ENCODE measurements around the gene SIGLEC10. TPM values are rescaled to one million over a fixed set of nuclear protein-coding genes. Genes with fewer than 3 reads are reported as not detected.
A peak's percentile ranks its signal among the peaks of the same experiment; 100 is the strongest.
"Not testable (repeated sequence)": the region's sequence is repeated elsewhere in the genome, so short reads cannot be mapped to it uniquely, and the experiment has no call there.

Gene SIGLEC10
- total RNA-seq, 8 experiments from 2014 or later: 0.05 to 1.2 (median 0.71) TPM; not detected in 2

DNA sequence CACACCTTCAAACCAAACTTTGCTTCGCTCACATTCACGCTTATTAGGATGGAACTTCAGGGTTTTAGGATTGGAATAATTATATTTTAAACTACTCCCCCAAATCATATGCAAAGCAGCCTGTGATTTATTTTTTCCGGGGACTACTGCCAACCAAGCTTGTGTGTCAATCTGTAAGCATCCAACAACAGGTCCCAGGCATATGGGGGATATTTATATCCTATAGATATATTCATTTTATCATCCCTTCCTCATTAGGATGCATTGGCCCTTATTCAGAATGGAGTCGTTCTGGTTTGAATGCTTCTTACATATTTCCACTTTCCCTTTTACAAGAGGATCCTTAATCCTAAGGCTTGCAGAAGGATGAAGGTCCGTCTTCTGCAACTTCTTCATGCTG, 18.2 kb downstream of the SIGLEC10 start:
- in situ Hi-C loops (cut with MboI; ENCODE audit: low pct_unique_long_range_greater_than_20kb in 2 of 9, low sequenced_read_pairs in 9 of 9, unreplicated experiment in 9 of 9): no loop called here
- H3K27ac ChIP-seq: no peak overlapping the region
- ATAC-seq (replicated peaks in 6 of 8): no peak
- no peak overlapping the region for H3K4me3 ChIP-seq
- no peaks in the 10 kb centered on the region for H3K4me1 ChIP-seq (replicated peaks in 1 of 2)
- WGBS, 10 experiments: 0 to 100% (median 83%) methylated on average over 1 to 4 of the region's 5 CpGs

DNA sequence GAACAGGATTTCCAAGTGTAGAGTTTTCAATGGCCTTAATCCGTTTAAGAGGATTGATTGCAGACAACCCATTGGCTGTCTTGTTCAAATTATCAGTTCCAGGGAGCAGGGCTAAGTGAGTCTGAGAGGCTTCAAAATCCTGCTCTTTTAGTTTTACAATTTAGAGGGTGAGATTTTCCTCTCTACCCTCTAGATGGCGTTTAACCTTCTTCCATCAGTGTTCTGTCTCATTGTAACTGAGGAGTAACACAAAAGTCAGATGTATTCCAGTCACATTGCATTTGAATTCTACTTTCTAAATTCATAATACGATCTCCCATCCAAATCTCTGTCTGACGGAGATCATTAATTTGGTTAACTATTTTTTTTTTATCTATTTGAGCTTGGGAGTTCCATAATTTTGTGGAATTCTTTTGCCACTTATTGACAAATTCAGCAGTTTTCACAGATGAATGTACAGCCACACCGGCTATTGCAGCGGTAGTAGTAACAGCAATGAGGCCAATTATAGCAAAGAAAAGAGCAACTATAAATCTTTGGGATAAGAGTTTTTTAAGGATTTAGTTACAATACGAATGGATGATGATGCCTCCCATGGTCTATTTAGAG, 19.2 kb downstream of the SIGLEC10 start:
- Histone ChIP-seq H3K4me1 (replicated peaks in 1 of 2) (peaks cover 0 to 4% of the 10 kb centered on the region in 2 donors), H3K27ac (no peak overlapping the region), H3K4me3 (no peak overlapping the region)
- 2 to 60% (median 29%) methylated on average over 3 to 7 of the region's 7 CpGs for WGBS, 10 experiments
- in situ Hi-C loops (cut with MboI; ENCODE audit: low pct_unique_long_range_greater_than_20kb in 2 of 9, low sequenced_read_pairs in 9 of 9, unreplicated experiment in 9 of 9): no loop called here
- ATAC-seq (replicated peaks in 6 of 8): peak in 2 of 8 experiments; percentile 9 to 17

DNA sequence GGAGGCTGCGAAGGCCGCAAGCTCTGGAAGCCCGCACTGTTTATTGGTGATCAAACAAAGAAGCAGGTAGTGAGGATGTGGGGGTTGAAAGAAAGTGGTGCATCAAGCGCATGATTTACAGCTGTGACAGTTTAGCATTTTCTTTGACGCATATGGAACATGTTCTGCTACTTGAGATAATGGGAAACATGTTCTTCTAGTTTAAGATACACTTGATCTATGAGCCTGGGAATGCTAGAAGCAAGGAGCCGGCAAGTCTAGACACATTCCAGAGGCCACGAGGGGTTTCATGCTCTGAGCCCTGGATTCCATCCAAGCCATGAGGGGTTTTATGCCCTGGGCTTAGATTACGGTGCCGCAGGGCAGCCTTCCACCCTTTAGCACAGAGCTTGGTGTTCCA, 20.0 kb downstream of the SIGLEC10 start:
- H3K4me3 ChIP-seq; H3K4me1 ChIP-seq (replicated peaks in 1 of 2); ATAC-seq (replicated peaks in 6 of 8); H3K27ac ChIP-seq; in situ Hi-C loops (cut with MboI; ENCODE audit: low pct_unique_long_range_greater_than_20kb in 2 of 9, low sequenced_read_pairs in 9 of 9, unreplicated experiment in 9 of 9): not testable (repeated sequence)
- WGBS, 10 experiments: 20 to 100% (median 91%) methylated on average over 2 to 9 of the region's 9 CpGs; no CpG with 5 or more reads in 1 of the 10 experiments

DNA sequence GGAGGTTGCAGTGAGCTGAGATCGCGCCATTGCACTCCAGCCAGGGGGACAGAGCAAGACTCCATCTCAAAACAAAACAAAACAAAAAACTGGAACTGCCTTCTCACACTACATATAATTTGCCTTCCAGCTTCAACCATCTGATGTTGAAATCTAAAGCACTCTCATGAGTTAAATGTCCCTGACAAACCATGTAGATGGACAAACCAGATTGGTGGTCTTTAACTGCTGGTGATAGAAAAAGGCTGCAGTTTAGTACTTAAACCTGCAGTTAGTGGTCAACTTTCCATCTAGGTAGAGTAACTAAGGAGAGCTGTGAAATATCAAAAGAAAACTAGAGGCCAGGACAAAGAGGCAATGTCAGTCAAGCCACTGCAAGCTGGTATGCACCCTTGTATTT, 21.3 kb downstream of the SIGLEC10 start:
- in situ Hi-C loops (cut with MboI; ENCODE audit: low pct_unique_long_range_greater_than_20kb in 2 of 9, low sequenced_read_pairs in 9 of 9, unreplicated experiment in 9 of 9): no loop called here
- no peak for ATAC-seq (replicated peaks in 6 of 8)
- 100% methylated on average over 2 of the region's 2 CpGs; no CpG with 5 or more reads in 8 of the 10 experiments for WGBS, 10 experiments
- Histone ChIP-seq H3K4me3 (no peak overlapping the region), H3K27ac (no peak overlapping the region), H3K4me1 (replicated peaks in 1 of 2) (peaks cover 0 to 4% of the 10 kb centered on the region in 2 donors)

DNA sequence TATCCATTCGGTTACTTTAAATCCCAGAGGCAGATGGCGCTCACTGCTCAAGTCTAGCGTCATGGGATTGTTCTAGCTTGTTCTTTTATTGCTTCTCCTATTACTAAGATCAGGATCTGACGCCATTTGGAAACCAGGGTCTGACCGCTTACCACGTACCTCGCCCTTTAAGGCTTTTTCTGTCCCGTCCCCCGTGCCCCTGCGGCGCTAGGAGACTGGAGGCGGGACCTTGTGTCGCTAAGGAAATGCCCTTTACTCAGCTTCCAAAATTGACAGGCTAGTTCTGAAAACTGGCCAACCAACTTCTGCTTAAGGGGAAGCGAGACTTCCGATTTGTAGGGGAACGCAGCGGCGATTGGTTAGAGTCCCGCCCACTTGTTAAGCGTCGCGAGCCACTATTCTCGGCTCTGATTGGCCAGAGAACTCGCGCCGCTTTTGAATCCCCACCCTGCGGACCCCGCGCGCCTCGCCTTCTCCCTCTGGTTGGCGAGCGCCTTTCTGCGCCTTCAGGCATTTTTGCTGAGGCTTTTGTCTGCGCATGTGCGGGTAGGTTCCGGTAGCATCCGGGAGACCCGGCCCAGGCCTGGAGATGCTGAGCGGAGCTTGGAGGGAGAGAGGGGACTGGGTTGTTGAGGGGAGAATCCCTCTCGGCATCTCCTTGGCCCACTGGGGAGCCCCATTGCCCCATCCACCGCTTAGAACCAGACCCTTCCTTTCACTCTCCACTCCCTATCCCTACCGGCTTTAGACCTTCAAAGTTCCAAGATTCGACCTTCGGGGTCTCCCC, 23.2 kb downstream of the SIGLEC10 start:
- in situ Hi-C loops (cut with MboI; ENCODE audit: low pct_unique_long_range_greater_than_20kb in 2 of 9, low sequenced_read_pairs in 9 of 9, unreplicated experiment in 9 of 9): no loop called here
- ATAC-seq (replicated peaks in 6 of 8): peak; percentile 95 to 98 (median 97)
- WGBS, 10 experiments: 0 to 40% (median 2%) methylated on average over 1 to 21 of the region's 45 CpGs; no CpG with 5 or more reads in 2 of the 10 experiments
- Histone ChIP-seq H3K27ac (peak overlapping the region; percentile 69 to 81), H3K4me3 (peak overlapping the region; percentile 37 to 44 (median 38)), H3K4me1 (replicated peaks in 1 of 2) (peaks cover 3 to 4% of the 10 kb centered on the region in 2 donors)

DNA sequence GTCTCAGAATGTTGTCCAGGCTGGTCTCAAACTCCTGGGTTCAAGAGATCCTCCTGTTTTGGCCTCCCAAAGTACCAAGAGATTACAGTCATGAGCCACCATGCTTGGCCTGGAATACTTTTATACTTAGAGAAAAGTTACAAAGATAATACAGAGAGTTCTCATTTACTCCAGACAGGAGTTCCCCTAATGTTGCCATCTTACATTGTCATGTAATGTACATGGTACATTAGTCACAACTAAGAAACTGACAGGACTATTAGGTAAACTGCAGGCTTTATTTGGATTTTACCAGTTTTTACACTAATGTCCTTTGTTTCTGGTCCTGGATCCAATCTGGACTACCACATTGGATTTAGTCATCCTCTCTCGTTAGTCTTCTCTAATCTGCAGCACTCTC, 24.7 kb downstream of the SIGLEC10 start:
- in situ Hi-C loops (cut with MboI; ENCODE audit: low pct_unique_long_range_greater_than_20kb in 2 of 9, low sequenced_read_pairs in 9 of 9, unreplicated experiment in 9 of 9): no loop called here
- Histone ChIP-seq H3K4me1 (replicated peaks in 1 of 2) (peaks cover 3 to 4% of the 10 kb centered on the region in 2 donors), H3K27ac (no peak overlapping the region), H3K4me3 (no peak overlapping the region)
- ATAC-seq (replicated peaks in 6 of 8): no peak
- WGBS, 10 experiments: 20 to 100% (median 88%) methylated on average over 1 of the region's 1 CpG; no CpG with 5 or more reads in 2 of the 10 experiments

DNA sequence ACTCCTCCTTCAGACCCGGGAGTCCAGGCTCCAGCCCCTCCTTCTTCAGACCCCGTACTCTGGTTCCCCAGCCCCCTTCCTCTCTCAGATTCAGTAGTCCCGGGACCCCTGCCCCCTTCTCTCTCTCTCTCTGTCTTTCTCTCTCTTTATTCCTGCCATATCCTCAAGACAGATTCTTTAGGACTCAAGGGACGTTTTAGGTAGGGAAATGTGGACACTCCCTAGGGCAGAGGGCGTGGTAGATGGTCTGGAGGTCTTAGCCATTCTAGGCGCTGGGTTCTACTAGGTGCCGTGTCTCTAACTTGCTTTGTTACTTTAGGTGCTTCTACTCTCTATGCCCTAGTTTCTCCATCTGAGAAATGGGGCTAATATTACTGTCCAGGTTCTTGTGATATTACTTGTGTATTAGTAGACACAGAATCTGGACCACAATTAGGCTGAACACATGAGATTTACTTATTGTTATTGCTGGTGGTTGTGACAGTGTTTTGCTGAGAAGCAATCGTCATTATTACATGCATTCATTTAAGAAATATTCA, 26.3 kb downstream of the SIGLEC10 start:
- Histone ChIP-seq H3K27ac (no peak overlapping the region), H3K4me1 (replicated peaks in 1 of 2) (peaks cover 3 to 4% of the 10 kb centered on the region in 2 donors), H3K4me3 (no peak overlapping the region)
- in situ Hi-C loops (cut with MboI; ENCODE audit: low pct_unique_long_range_greater_than_20kb in 2 of 9, low sequenced_read_pairs in 9 of 9, unreplicated experiment in 9 of 9): no loop called here
- WGBS, 10 experiments: 50 to 100% (median 72%) methylated on average over 2 to 4 of the region's 8 CpGs; no CpG with 5 or more reads in 5 of the 10 experiments
- ATAC-seq (replicated peaks in 6 of 8): no peak

DNA sequence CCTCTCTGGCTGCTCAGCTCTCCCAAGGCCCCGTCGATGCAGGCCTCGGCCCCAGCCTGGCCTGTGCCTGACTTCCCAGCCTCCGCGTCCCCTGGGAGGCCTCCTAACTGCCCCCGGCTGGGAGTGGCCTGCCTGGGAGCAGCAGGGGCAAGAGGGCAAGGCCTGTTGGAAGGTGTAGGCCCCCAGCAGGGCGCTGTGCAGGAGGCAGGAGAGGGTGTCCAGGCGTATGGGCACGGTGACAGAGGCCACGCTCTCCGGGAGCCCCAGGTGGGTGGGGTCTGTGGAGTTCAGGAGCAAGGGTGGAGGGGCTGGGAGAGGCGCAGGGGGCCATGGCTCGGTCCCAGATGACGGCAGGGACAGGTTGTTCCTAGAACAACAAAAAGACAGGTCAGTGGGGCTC, 28.3 kb downstream of the SIGLEC10 start:
- H3K4me1 ChIP-seq (replicated peaks in 1 of 2): peaks cover 3 to 4% of the 10 kb centered on the region in 2 donors
- WGBS, 10 experiments: no CpG with 5 or more reads among the region's 14 CpGs
- no peak overlapping the region for H3K4me3 ChIP-seq
- in situ Hi-C loops (cut with MboI; ENCODE audit: low pct_unique_long_range_greater_than_20kb in 2 of 9, low sequenced_read_pairs in 9 of 9, unreplicated experiment in 9 of 9): no loop called here
- no peak for ATAC-seq (replicated peaks in 6 of 8)
- no peak overlapping the region for H3K27ac ChIP-seq

DNA sequence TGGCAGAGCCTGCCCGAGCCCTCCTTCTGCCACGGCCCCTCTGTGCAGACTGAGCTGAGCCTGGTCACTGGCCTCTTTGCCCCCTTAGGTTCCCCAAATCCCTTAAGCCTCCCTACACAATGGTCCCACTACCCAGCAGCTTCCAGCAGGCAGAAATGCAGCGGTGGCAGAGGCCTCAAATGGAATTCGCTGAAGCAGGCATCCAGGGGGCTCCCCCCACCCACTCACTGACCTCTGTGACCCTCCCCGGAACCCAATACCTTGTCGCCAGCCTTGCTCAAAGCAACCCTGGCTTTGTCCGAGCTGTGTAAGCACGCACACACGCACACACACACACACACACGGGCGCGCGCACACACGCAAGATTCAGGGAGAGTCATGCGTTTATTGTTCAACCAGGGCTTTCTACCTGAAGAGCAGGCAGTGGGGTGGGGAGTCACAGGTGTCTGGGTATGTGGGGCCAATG, 29.5 kb downstream of the SIGLEC10 start, which contains the start of gene LIM2:
Gene LIM2, minus strand, starts transcription at position 51 of the 466 bp plus-strand sequence. CDS start 531 bp downstream, outside the sequence.
- in situ Hi-C loops (cut with MboI; ENCODE audit: low pct_unique_long_range_greater_than_20kb in 2 of 9, low sequenced_read_pairs in 9 of 9, unreplicated experiment in 9 of 9): no loop called here
- ATAC-seq (replicated peaks in 6 of 8): no peak
- Histone ChIP-seq H3K4me3 (no peak within 1 kb of the TSS), H3K4me1 (replicated peaks in 1 of 2) (peaks cover 0 to 3% of the 10 kb centered on the region in 2 donors), H3K27ac (no peak within 1 kb of the TSS)
- WGBS, 10 experiments: 81 to 96% methylated on average over 5 to 11 of the region's 15 CpGs; no CpG with 5 or more reads in 8 of the 10 experiments

DNA sequence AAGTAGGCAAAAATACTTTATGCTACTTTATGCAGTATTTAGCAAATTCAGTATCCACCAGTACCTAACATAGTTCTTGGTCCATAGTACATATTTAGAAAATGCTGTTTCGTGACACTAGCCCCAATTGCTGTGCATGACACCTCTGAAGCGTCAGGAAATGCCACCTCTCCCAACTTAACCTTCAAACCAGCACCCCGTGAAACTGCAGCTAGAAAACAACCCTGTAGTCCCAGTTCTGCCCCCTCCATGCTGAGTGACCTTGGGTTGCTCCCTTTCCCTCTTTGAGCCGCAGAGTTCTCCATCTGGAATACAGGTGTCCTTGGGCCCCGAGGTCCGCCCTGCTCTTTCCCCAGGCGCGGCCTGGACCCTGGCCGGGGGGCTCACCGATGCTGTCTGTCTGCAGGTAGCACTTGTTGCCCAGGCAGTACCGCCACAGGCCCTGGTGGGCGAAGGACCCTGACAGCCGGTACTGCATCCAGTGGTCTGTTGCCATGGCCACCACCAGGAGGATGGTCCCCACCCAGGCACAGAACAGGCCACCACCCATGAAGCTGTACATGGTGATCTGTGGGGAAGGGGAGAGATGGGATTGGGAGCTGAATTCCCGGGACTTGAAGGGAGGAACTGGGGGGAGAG, 30.4 kb downstream of the SIGLEC10 start:
- WGBS, 10 experiments: 17 to 94% (median 85%) methylated on average over 1 to 8 of the region's 14 CpGs; no CpG with 5 or more reads in 3 of the 10 experiments
- in situ Hi-C loops (cut with MboI; ENCODE audit: low pct_unique_long_range_greater_than_20kb in 2 of 9, low sequenced_read_pairs in 9 of 9, unreplicated experiment in 9 of 9): no loop called here
- Histone ChIP-seq H3K4me1 (replicated peaks in 1 of 2) (peaks cover 0 to 3% of the 10 kb centered on the region in 2 donors), H3K27ac (no peak overlapping the region), H3K4me3 (no peak overlapping the region)
- ATAC-seq (replicated peaks in 6 of 8): no peak

DNA sequence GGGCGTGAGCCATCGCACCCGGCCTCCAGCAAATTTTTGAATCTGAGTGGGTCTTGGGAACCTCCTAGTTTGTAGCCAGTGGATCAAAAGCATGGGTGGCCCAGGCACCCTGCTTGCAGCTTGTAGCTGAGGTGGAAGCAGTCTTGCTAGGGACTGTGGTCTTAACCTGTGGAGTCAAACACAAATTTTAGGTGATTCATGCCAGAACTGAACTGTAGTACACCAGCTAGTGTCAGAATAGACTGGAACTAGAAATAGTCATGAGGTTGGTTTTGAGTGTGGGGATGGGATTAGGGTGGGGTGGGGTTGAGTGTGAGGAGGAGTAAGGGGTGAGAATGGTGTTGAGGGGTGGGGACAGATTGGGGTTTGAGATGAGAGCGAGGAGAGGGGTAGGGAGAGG, 35.4 kb downstream of the SIGLEC10 start:
- no peak for ATAC-seq (replicated peaks in 6 of 8)

DNA sequence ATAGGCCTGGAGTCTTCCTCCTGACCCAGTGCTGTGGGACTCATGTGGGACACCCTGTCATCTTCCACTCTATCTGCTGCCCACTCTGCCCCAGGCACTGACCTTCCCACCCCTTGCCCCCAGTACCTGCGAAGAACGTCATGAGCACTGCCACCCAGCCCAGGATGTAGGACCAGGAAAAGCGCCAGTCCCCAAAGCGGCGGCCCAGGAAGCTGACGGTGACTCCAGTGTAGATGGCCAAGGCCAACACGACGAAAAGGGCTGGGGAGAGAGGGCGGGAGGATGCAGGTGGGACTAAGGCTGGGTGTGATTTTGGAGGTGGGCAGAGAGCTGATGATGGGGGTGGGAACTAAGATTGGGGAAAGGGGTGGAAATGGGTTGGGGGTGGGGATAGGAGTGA, 37.1 kb downstream of the SIGLEC10 start:
- no CpG with 5 or more reads among the region's 9 CpGs for WGBS, 10 experiments
- ATAC-seq (replicated peaks in 6 of 8): no peak
- Histone ChIP-seq H3K27ac (no peak overlapping the region), H3K4me1 (replicated peaks in 1 of 2) (no peaks in the 10 kb centered on the region), H3K4me3 (no peak overlapping the region)
- in situ Hi-C loops (cut with MboI; ENCODE audit: low pct_unique_long_range_greater_than_20kb in 2 of 9, low sequenced_read_pairs in 9 of 9, unreplicated experiment in 9 of 9): no loop called here

More for the DNA sequence above, 35.4 kb downstream of the SIGLEC10 start:
- Histone ChIP-seq H3K27ac (no peak overlapping the region), H3K4me1 (replicated peaks in 1 of 2) (no peaks in the 10 kb centered on the region), H3K4me3 (no peak overlapping the region)
- 60 to 92% (median 80%) methylated on average over 1 to 3 of the region's 4 CpGs; no CpG with 5 or more reads in 7 of the 10 experiments for WGBS, 10 experiments
- in situ Hi-C loops (cut with MboI; ENCODE audit: low pct_unique_long_range_greater_than_20kb in 2 of 9, low sequenced_read_pairs in 9 of 9, unreplicated experiment in 9 of 9): no loop called here

DNA sequence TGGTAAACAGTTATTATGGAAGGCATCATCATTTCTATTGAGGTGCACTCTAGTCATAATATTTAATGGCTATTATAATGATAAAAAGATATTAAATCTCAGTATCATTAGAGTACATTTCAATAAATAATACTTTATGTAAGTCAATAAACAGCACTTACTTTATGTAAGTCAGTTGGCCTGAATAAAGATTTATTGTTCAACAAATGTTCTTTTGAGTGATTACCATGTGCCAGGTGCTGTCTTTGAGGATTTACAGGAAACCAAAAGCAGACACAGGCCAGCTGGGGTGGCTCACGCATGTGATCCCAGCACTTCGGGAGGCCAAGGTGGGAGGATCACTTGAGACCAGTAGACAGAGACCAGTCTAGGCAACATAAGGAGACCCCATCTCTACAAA, 40.0 kb downstream of the SIGLEC10 start:
- in situ Hi-C loops (cut with MboI; ENCODE audit: low pct_unique_long_range_greater_than_20kb in 2 of 9, low sequenced_read_pairs in 9 of 9, unreplicated experiment in 9 of 9): no loop called here
- no peak for ATAC-seq (replicated peaks in 6 of 8)
- no peaks in the 10 kb centered on the region for H3K4me1 ChIP-seq (replicated peaks in 1 of 2)
- no peak overlapping the region for H3K4me3 ChIP-seq
- WGBS, 10 experiments: 50 to 96% (median 93%) methylated on average over 1 to 2 of the region's 2 CpGs; no CpG with 5 or more reads in 7 of the 10 experiments
- no peak overlapping the region for H3K27ac ChIP-seq
